T-helper 1 cell treated with Interleukin-12 subunit alpha and Interleukin-12 subunit beta and Interleukin-4 antibody, amounts not matched to agents 30 ng/mL and 1 ng/mL, for 36 hours (primary cell): ENCODE results near the gene APOA1. TPM values are rescaled to one million over a fixed set of nuclear protein-coding genes. Genes with fewer than 3 reads are reported as not detected.

Experiments used
- intact Hi-C: fragments of 100-400 bp; cut with micrococcal nuclease; formaldehyde crosslinking; loops from one replicate; pipeline ENCODE4 v1.15.1; 2024
- total RNA-seq: library from RNA; stranded (reverse); gene quantifications from 2 replicates; pipeline ENCODE4 v1.2.3, GENCODE V29; 2022

The APOA1 gene
- total RNA-seq, 1 donor from 2014 or later, result 0.32 TPM

DNA sequence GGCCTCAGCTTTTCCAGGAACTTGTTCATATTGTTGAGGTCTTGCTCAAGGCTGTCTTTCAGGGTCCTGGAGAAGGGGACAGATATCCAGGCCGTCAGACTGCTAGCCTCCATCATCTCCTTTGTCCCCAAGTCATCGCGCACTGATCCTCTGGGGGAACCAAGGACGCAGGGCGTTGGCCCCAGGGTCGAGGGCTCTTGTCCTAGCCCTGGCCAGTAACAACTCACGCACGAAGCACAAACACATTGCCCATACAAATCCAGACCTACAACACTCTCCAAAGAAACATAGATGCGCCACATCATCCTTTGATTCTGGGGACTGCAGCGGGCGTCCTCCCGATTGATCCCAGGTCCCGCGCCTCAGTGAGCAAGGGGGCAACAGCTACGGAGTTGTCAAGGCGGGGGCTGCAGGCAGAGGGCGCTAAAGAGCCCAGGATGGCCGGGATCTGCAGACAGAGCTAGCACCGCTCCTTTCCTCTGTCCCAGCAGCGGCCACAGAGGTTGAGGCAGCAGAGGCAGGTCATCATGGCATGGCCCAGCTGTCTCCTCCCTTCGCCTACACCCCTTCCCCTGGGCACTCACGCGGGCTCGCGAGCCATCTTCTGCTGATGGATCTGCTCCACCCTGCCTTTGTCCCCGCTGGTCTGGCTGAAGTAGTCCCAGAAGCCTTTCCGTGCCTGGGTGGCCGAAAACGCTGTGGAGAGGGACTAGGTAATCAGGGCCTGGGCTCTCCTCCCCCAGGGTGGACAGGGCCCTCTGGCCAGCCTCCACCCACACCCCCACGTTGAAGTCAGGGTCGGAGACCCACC lies 46.2 kb downstream of the APOA1 start:
- intact Hi-C loops, result loop anchor here (1.0 to 2.0 kb wide), 4 partner anchors 45 to 435 kb away; no protein-coding TSS in a partner anchor

DNA sequence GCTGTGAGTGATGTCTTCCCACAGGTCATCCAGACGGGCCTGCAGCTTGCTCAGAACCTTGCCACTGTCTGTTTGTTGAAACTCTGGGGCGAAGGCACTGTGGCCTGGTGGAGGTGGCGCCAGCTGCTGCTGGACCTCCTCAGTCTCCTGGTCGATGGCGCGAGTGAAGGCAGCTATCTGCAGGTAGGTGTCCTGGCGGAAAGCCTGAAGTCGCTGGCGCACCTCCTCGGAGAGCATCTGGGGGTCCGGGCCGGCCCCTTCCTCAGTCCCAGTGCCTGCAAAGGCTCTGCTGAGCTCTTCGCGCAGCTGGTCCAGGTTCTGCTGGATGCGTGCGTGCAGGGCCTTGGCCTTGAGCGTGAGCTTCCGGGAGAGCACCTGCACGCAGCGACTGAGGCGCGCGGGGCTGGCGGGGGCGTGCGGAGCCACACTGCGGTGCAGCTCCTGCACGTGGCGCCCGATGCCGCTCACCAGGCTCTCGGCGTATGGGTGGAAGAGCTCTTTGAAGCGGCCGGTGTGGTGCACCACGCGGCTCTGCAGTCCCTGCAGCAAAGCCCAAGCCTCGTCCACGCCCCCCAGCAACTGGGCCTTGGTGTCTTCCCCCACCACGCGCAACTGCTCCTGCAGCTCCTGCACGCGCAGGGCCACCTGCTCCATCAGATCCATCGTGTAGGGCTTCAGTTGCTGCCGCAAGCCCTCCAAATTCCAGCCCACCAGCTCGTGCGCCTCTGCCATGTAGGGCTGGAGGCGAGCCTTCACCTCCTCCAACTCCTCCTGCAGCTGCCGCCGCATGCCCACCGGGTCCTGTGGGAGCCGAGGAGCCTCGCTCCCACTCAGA lies 47.0 kb downstream of the APOA1 start:
- intact Hi-C loops, result loop anchor here (1.0 to 2.0 kb wide), 4 partner anchors 46 to 436 kb away; no protein-coding TSS in a partner anchor

DNA sequence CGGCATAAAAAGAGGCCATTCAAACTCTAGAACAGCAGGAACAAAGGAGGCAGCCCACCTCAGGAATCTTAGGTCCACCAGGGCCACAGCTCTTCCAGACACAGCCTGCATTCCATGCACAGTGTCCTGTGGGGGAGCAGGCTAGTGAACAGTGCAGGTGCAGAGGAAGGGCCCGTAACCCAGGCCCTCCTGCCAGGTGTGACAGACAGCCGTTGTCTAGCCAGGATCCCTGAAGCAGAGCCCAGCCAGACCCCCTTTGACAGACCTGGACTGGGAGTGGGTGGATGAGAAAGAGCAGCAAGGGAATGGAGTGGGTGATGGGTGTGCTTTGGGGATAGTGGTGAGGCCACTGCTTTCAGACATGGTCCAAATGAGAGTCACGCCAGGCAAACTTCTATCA lies 48.4 kb downstream of the APOA1 start:
- intact Hi-C loops, result loop anchor here (1.0 kb wide), 7 partner anchors 16 to 539 kb away; partner anchors contain the start of genes PAFAH1B2, SIDT2 and SIK3

DNA sequence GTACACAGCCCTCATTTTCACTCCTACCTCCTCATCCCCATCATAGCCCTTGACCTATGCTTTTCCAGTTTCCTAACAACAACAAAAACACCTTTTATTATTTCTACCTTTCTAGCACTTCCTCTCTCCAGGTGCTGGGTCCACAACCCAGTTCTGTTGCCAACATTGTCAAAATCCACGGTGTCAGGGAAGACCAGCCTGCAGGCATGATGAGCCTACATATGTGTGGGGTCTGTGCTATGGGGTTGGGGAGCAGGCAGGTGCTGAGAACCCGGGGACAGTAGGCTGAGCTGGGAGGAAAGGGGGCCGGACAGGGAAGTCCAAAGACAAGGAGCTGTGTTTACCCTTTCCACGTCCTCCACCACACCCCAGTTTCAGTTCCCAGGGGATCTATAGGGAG lies 48.9 kb downstream of the APOA1 start:
- intact Hi-C loops, result loop anchor here (1.0 kb wide), 7 partner anchors 15 to 540 kb away; partner anchors contain the start of genes PAFAH1B2, SIDT2 and SIK3

DNA sequence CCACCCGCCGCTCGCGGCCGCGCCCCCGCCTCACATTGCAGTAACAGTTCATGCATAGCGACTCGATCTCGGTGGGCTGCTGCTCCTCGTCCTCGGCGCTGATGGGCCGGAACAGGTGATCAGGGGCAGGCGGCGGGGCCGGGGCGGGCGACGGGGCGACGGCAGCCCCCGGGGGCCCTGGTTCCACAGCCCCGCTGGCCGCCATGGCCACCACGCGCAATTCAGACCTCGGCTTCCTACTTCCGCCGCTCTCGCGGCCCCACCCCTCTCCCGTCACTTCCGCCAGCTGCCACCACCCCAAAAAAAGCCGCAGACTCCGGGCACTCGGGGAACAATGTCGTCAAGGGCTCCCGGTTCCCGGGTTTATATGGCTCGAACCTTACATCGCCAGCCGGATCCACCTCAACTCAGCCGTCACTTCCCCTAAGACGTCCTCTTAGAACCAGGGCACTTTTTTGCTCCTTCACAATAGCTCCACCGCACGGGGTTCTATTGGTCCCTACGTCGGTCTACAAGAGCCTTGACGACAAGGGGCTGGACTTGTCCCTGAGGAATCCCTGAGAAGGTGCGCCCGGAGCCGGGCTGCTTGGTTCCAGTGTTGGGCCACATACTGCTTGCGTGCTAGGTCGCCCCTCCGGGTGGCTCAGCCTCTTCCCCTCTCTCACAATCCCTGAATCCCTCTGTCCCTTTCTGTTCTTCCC lies 49.5 kb downstream of the APOA1 start, which contains the start of gene ZPR1:
TSS of gene ZPR1 (minus strand) at position 238 of the 701 bp plus-strand sequence. CDS start at position 205, 33 bp downstream.
- intact Hi-C loops, result loop anchor here (1.0 kb wide), 7 partner anchors 15 to 540 kb away; partner anchors contain the start of genes PAFAH1B2, SIDT2 and SIK3

DNA sequence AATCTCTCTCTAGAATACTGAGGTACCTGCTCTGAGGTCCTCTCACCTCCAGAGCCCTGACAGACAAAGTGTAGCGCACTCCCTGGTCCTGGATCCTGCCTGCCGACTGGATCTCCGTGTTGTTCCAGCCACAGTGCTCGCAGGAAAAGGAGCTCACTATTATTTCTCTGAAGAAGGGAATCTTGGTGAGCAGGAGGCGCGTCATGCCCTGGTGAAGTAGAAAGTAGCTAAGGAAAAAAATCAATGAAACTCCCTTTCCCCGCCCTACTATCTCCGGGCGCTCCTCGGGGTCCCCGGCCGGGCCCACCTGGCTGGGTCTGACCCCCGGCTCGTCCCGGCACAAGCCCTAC lies 50.0 kb downstream of the APOA1 start:
- intact Hi-C loops, result no loop called here

DNA sequence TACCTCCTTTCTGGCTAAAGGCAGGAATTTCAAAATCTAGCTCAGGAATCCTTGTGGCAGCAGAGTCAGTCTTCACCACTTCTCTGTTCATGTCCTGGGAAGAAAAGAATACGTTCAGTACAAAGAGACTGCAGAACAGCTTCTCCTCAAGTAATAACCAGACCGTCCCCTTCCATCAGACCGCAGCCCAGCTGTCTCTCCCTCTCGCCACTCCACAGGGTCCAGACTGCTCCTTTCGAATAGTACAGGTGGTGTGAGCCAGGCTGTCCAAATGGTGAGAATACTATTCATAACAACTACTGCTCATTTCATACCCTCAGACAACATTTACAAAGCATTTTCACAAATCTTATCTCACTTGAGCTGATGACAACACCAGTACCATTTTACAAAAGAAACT lies 50.5 kb downstream of the APOA1 start:
- intact Hi-C loops, result no loop called here

DNA sequence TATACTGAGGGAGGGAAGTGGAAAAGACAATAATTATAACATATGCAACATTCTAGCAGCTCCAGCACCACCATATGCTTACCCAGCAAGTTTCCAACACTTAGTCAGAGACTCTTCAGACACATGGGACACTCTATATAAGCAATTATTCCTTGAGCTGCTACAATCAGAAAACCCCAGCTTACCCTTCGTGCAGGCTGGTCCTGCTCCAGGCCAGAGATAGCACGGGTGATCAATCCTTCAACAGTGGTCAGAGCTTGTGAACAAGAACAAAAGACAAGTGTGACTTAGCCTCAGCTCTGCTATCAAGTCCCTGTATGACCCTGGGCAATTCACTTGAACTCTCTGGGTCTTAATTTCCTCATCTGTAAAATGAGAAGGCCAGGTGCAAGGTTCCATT lies 51.1 kb downstream of the APOA1 start:
- intact Hi-C loops, result no loop called here

Other genes with a start within 250 kb of the APOA1 start
- gene BUD13, start 64.6 kb downstream of the APOA1 start, total RNA-seq, result 26.4 and 27.9 TPM in 2 replicates
- gene ZPR1, start 49.6 kb downstream of the APOA1 start, total RNA-seq, result 75.0 and 78.8 TPM in 2 replicates
- gene APOA5, start 45.7 kb downstream of the APOA1 start, total RNA-seq, result not detected in 2 replicates
- gene APOA4, start 14.3 kb downstream of the APOA1 start, total RNA-seq, result not detected in 2 replicates
- not detected in 2 replicates for gene APOC3, start 7.7 kb downstream of the APOA1 start, total RNA-seq